Iris pigment epithelial cell (primary cell): ENCODE results near the gene CHI3L2.

Experiments
- DNase-seq: peaks from one replicate; pipeline ENCODE4 v3.0.0-alpha.2; 2011; ENCODE audit warnings: low read depth

CHI3L2 gene

GRCh38 chr1:111221276-111221632 is 6.3 kb upstream of the CHI3L2 start:
- no peak for DNase-seq

- DNase-seq, result no peak
These were observed 5.8 kb upstream of the CHI3L2 start for GRCh38 chr1:111221633-111222291.

- peak; percentile 41 for DNase-seq
These were observed 5.0 kb upstream of the CHI3L2 start for GRCh38 chr1:111222308-111223125.

- no peak for DNase-seq
These were observed 4.3 kb upstream of the CHI3L2 start for GRCh38 chr1:111223126-111223685.

GRCh38 chr1:111225091-111225490 is 2.4 kb upstream of the CHI3L2 start:
- DNase-seq, result no peak

GRCh38 chr1:111225717-111226400 is 1.7 kb upstream of the CHI3L2 start:
- DNase-seq, result peak; percentile 36

- DNase-seq, result peak; percentile 91
These were observed 586 bp downstream of the CHI3L2 start for GRCh38 chr1:111227851-111228747.

GRCh38 chr1:111228748-111229126 is 1.2 kb downstream of the CHI3L2 start:
- DNase-seq, result no peak

GRCh38 chr1:111232134-111232533 is 4.6 kb downstream of the CHI3L2 start:
- DNase-seq, result no peak

- no peak for DNase-seq
These were observed 6.7 kb downstream of the CHI3L2 start for GRCh38 chr1:111234258-111234657.

GRCh38 chr1:111234866-111235265 is 7.4 kb downstream of the CHI3L2 start:
- peak; percentile 59 for DNase-seq

- DNase-seq, result no peak
These were observed 8.9 kb downstream of the CHI3L2 start for GRCh38 chr1:111236379-111236778.

- no peak for DNase-seq
These were observed 9.3 kb downstream of the CHI3L2 start for GRCh38 chr1:111236806-111237205.

- no peak for DNase-seq
These were observed 10.7 kb downstream of the CHI3L2 start for GRCh38 chr1:111238056-111238795.

GRCh38 chr1:111241797-111242196 is 14.3 kb downstream of the CHI3L2 start:
- DNase-seq, result no peak

GRCh38 chr1:111242805-111243523 is 15.5 kb downstream of the CHI3L2 start:
- no peak for DNase-seq

GRCh38 chr1:111247125-111247838 is 19.8 kb downstream of the CHI3L2 start:
- DNase-seq, result no peak

- no peak for DNase-seq
These were observed 22.4 kb downstream of the CHI3L2 start for GRCh38 chr1:111249960-111250359.

GRCh38 chr1:111251570-111251969 is 24.1 kb downstream of the CHI3L2 start:
- DNase-seq, result no peak

- no peak for DNase-seq
These were observed 25.3 kb downstream of the CHI3L2 start for GRCh38 chr1:111252786-111253185.
